Measurements from ENCODE around the gene DTNB. TPM values are rescaled to one million over a fixed set of nuclear protein-coding genes. Genes with fewer than 3 reads are reported as not detected.

Gene DTNB
- polyA plus RNA-seq, 1 donor from 2014 or later, result 22.5 TPM

DNA sequence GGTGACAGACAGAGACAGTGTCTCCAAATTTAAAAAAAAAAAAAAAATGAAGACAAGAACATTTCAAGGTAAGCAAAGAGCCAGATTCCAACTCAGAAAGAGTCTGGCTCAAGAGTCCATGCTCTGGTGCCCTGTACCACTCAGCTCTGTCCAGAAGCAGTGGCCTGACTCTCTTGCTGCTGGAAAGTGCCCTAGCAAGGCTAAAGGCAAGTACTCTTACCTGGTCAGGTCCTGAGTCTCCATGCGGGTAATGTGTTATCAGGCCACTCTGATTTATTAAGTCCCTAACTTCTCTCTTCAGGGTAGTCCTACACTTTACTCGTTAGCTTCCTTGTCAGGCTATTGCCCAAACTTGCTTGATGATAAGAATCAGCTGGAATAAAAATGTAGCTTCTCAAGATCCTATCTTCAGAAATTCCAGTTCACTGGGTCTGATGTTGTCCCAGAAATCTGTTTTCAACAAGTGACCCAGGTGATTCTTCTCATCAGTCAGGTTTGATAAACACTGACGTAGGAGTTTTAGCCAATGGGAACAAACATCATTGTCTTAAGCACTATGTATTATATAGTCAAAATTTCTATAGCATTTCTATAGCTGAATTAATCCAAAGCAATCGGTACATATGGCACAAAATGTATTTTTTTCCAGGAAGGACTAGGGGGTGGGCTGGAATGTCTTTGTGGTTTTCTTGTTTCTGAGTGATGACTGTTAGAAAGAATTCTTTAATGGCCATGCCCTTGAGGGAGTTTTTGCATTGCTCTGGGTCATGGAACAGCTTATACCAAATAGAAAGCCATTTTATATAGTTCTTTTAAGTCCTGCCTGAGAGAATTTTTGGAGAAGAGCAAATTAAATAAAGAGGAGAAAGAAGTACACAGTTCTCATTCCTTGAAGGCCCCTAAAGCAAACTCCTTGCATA, 191.7 kb downstream of the DTNB start:
- Histone ChIP-seq H3K9me3 (ENCODE audit: low read length) (no peaks in the 10 kb centered on the region), H3K4me3 (ENCODE audit: low read length) (no peak overlapping the region), H3K36me3 (ENCODE audit: insufficient read depth, low read length) (peaks cover 4% of the 10 kb centered on the region), H3K4me2 (ENCODE audit: low read length) (no peak overlapping the region), H3F3A (ENCODE audit: insufficient read depth, low read length, poor library complexity, severe bottlenecking) (no peaks in the 10 kb centered on the region), H3K9ac (ENCODE audit: low read length) (no peak overlapping the region), H4K20me1 (ENCODE audit: insufficient read depth) (no peaks in the 10 kb centered on the region), H3K79me2 (replicated peaks; ENCODE audit: insufficient read depth, low read length) (no peaks in the 10 kb centered on the region), H3K9me2 (ENCODE audit: insufficient read depth, low read length) (no peaks in the 10 kb centered on the region), H3K27ac (ENCODE audit: low read length) (no peak overlapping the region), H3K27me3 (ENCODE audit: insufficient read depth, low read depth, low read length) (no peaks in the 10 kb centered on the region), H2AFZ (ENCODE audit: low read depth, low read length) (no peak overlapping the region)
- TF ChIP-seq, protein P1, sequence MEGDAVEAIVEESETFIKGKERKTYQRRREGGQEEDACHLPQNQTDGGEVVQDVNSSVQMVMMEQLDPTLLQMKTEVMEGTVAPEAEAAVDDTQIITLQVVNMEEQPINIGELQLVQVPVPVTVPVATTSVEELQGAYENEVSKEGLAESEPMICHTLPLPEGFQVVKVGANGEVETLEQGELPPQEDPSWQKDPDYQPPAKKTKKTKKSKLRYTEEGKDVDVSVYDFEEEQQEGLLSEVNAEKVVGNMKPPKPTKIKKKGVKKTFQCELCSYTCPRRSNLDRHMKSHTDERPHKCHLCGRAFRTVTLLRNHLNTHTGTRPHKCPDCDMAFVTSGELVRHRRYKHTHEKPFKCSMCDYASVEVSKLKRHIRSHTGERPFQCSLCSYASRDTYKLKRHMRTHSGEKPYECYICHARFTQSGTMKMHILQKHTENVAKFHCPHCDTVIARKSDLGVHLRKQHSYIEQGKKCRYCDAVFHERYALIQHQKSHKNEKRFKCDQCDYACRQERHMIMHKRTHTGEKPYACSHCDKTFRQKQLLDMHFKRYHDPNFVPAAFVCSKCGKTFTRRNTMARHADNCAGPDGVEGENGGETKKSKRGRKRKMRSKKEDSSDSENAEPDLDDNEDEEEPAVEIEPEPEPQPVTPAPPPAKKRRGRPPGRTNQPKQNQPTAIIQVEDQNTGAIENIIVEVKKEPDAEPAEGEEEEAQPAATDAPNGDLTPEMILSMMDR (IDR thresholded peaks at IDR 0.05; ENCODE audit: poor library complexity, severe bottlenecking), result no peak
- TF ChIP-seq POLR2AphosphoS5 (IDR thresholded peaks at IDR 0.05) (no peak), EZH2 (IDR thresholded peaks at IDR 0.05; ENCODE audit: borderline replicate concordance, insufficient read depth, low read length, poor library complexity, severe bottlenecking) (no peak), EP300 (conservative IDR thresholded peaks at IDR 0.05; ENCODE audit: poor library complexity, severe bottlenecking) (no peak), SMC3 (conservative IDR thresholded peaks at IDR 0.05; ENCODE audit: poor library complexity) (no peak), RAD21 (conservative IDR thresholded peaks at IDR 0.05) (no peak), MXI1 (conservative IDR thresholded peaks at IDR 0.05; ENCODE audit: poor library complexity, severe bottlenecking) (no peak), TAF1 (IDR thresholded peaks at IDR 0.05; ENCODE audit: low read depth) (no peak)
- TF ChIP-seq, protein P2, sequence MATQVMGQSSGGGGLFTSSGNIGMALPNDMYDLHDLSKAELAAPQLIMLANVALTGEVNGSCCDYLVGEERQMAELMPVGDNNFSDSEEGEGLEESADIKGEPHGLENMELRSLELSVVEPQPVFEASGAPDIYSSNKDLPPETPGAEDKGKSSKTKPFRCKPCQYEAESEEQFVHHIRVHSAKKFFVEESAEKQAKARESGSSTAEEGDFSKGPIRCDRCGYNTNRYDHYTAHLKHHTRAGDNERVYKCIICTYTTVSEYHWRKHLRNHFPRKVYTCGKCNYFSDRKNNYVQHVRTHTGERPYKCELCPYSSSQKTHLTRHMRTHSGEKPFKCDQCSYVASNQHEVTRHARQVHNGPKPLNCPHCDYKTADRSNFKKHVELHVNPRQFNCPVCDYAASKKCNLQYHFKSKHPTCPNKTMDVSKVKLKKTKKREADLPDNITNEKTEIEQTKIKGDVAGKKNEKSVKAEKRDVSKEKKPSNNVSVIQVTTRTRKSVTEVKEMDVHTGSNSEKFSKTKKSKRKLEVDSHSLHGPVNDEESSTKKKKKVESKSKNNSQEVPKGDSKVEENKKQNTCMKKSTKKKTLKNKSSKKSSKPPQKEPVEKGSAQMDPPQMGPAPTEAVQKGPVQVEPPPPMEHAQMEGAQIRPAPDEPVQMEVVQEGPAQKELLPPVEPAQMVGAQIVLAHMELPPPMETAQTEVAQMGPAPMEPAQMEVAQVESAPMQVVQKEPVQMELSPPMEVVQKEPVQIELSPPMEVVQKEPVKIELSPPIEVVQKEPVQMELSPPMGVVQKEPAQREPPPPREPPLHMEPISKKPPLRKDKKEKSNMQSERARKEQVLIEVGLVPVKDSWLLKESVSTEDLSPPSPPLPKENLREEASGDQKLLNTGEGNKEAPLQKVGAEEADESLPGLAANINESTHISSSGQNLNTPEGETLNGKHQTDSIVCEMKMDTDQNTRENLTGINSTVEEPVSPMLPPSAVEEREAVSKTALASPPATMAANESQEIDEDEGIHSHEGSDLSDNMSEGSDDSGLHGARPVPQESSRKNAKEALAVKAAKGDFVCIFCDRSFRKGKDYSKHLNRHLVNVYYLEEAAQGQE (IDR thresholded peaks at IDR 0.05; ENCODE audit: borderline replicate concordance), result no peak

DNA sequence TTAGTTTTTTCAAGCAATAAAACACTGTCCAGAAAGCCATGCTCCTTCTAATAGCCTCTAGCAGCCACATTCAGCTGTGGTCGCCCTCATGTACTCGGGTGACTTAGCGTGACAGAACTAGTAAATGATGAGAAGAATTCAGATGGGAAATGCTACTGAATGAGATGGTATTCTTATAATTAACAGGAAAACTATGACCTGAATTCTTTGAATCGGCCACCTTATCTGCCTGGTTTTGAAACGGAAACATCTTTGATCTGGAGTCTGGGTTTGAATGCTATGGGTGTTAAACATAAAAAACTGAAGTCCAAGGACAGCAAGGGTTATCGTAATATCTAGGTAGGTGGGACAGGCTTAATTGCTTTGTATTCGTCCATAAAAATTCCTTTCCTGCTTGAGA, 192.8 kb downstream of the DTNB start:
- no peak overlapping the region for H3K4me2 ChIP-seq (ENCODE audit: low read length)
- no peaks in the 10 kb centered on the region for H3K79me2 ChIP-seq (replicated peaks; ENCODE audit: insufficient read depth, low read length)
- no peaks in the 10 kb centered on the region for H3F3A ChIP-seq (ENCODE audit: insufficient read depth, low read length, poor library complexity, severe bottlenecking)
- H4K20me1 ChIP-seq (ENCODE audit: insufficient read depth), result no peaks in the 10 kb centered on the region
- peaks cover 4% of the 10 kb centered on the region for H3K9me3 ChIP-seq (ENCODE audit: low read length)
- H3K9me2 ChIP-seq (ENCODE audit: insufficient read depth, low read length), result no peaks in the 10 kb centered on the region
- TF ChIP-seq RAD21 (conservative IDR thresholded peaks at IDR 0.05) (no peak), POLR2AphosphoS5 (IDR thresholded peaks at IDR 0.05) (no peak), TAF1 (IDR thresholded peaks at IDR 0.05; ENCODE audit: low read depth) (no peak), EP300 (conservative IDR thresholded peaks at IDR 0.05; ENCODE audit: poor library complexity, severe bottlenecking) (no peak), EZH2 (IDR thresholded peaks at IDR 0.05; ENCODE audit: borderline replicate concordance, insufficient read depth, low read length, poor library complexity, severe bottlenecking) (no peak)
- TF ChIP-seq, protein P2 (IDR thresholded peaks at IDR 0.05; ENCODE audit: borderline replicate concordance), result no peak
- TF ChIP-seq, protein P1 (IDR thresholded peaks at IDR 0.05; ENCODE audit: poor library complexity, severe bottlenecking), result no peak
- H3K27me3 ChIP-seq (ENCODE audit: insufficient read depth, low read depth, low read length), result no peaks in the 10 kb centered on the region
- H3K36me3 ChIP-seq (ENCODE audit: insufficient read depth, low read length), result peaks cover 4% of the 10 kb centered on the region
- H2AFZ ChIP-seq (ENCODE audit: low read depth, low read length), result no peak overlapping the region
- H3K4me3 ChIP-seq (ENCODE audit: low read length), result no peak overlapping the region
- no peak overlapping the region for H3K27ac ChIP-seq (ENCODE audit: low read length)
- no peak overlapping the region for H3K9ac ChIP-seq (ENCODE audit: low read length)
